CD4-positive, alpha-beta T cell treated with Interleukin-15 for 4 hours (primary cell): ENCODE results near the gene LSS.
"Not testable (repeated sequence)": the region's sequence is repeated elsewhere in the genome, so short reads cannot be mapped to it uniquely, and the experiment has no call there.

ENCODE experiments used
- DNase-seq: peaks from one replicate; pipeline ENCODE4 v3.0.0-alpha.2; 2020; ENCODE audit warnings: low spot score

The LSS gene

DNA sequence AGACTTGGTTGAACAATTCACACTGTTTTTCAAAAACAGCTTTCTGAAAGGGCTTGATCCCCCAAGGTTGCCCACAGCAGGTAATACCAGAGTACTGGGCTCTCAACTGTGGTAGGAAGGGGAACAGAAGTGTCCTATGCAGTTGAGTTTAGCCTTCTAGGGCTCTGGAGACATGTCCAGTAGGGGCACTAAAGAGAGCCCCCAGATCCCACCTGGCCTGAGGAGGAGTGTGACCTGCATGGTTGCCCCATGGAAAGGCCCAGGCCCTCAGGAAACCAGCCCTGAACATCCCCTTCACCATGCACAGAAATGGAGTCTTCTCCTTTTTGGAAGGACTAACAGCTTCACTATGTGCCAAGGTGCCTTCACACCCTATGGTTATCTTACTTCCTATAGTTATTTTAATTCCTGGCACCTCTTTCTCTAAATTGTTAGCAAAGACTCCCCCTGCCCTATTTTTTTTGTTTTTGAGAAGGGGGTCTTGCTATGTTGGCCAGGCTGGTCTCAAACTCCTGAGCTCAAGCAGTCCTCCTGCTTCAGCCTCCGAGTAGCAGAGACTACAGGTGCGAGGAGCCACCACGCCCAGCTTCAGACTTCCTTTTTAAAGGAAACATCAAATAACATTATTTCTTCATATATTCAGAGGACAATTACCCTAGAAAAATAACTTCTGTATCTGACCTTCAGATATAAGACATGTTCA is 16.8 kb upstream of the LSS start:
- DNase-seq, result no peak

DNA sequence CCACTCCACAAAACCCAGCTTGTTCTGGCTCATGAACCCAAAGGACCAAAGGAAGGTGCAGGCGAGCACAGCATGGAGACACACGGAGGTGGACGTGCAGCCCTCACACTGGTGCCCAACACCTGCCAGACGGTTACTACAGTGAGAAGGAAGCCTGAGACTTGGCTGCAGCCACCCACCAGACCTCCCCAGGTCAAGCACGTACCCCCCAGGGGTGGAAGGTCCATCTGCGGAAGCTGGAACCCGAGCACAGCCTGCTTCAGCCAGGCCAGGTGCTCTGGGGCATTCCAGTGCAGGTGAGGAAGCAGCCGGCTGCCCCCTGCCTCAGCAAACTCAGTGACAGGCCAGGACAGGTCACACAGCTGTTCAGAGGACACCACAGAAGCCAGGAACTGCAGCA is 16.0 kb upstream of the LSS start:
- no peak for DNase-seq

DNA sequence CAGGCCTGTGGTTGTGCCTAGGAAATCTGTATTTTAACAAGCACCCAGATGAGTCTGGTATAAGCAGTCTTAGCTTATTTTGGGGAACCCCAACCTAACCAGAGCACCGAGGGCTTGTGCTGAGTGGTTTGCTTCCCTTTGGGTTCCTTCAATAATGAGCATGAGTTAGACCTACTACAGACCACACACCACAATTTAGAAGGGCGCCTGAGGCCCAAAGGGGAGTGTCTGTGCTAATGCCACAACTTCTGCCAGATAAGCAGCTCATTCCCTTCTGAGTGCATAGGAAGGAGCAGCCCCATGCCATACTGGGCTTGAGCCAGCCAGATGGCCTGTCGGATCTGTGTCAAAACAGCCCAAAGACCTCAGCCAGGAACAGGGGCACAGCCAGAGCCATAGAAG is 15.4 kb upstream of the LSS start:
- DNase-seq, result no peak

DNA sequence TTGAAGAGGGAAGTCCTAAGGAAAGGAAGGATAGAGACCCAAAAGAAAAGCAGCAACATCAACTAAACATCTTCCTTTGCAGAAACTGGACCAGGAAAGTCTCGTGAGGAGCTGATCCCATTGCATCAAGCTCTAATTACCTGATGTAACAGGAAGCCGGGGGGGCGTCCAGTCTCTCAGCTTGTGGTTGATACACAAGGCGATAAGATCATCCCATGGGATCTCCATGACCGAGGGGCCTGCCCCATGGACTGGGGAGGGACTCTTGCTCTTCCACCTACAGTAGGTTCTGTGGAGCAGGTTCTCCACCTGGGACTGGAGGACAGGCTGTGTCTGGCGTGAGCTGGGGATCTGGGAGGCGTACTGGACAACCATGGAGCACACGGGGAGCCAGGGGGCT is 14.8 kb upstream of the LSS start:
- DNase-seq, result no peak

DNA sequence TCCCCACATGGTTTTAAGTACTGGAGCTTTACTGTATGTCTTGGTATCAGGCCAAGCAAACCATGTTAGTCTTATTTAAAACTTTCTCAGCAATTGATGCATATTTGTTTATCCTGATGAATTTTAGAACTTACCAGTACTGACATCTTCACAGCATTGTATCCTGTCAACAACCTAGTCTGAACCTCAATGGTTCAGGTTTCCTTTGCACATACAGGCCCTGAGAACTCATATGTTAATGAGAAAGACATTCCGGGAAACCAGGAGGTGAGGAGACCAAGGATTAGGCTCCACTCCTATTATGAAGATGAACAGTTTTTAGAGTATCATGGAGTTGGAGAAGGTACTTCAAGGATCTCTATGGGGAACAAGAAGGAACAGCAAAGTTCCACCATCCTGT is 13.0 kb upstream of the LSS start:
- not testable (repeated sequence) for DNase-seq

DNA sequence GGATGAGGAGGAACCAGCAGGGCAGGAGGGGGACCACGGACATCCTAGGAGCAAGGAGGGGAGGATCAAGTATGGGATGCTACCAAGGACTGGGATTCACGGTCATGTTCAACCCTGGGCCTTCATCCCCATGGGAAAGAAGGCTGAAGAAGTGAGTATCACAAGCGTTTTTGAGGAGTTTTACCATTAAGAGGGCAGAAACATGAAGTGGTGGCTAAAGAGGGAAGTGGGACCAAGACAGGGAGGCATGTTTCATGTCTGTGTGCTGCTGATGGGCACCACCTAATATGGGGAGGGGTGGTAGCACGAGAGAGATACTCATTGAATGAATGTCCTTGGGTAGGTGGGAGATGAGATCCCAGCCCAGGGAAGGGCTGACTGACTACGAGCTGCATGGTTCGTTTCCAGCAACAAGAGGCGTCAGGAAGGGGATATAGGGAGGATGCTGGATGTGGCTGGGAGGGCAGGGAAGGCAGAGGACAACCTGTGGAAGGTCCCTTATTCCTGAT is 11.3 kb upstream of the LSS start:
- no peak for DNase-seq

DNA sequence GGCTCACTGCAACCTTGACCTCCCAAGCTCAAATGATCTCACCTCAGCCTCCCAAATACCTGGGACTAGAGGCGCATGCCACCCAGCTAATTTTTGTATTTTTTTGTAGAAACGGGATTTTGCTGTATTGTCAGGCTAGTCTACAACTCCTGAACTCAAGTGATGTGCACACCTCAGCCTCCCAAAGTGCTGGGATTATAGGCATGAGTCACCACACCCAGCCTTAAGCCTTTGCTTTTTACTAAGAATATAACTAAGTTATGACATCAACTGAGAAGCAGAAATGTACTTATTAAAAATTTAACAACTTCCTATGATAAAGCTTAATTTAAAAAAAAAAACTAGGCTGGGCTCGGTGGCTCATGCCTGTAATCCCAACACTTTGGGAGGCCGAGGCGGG is 8.9 kb upstream of the LSS start:
- no peak for DNase-seq

DNA sequence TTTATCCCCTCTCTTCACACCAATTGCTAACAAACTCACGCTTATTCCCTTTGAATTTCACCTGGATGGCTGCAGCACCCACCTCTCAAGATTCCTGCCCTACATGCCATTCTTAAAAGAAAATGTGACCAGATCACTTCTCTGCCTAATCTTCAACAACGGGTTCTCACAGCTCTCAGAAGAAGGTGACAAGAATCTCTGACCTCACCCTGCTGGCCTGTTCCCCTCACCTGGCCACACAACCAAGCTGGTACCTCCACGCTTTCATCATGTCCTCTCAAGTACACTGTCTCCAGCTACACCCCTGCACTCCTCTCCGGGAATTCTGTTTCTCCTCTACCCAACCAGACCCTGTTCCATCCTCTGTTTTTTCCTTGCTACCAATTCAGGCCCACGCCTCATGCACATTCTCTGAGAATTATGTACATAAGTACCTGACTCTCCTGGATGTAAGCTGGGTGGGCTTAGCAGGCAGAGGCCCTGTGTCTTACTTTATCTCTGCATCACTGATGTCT is 5.9 kb upstream of the LSS start:
- no peak for DNase-seq

DNA sequence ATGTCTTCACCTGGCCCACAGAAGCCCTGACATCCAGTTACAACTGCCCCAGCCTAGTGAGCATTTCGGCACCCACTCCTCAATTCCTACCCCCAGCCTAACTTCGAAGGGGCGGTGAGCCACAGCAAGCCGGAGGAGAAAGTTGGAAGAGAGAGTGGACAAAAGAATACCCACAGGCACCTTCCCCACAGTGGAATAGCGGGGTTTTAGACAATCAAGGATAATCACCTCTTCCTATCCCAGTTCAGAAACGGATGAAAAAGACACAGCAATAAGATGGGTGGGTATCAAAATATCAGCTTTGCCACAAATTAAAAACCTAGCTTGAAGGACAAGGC is 1.3 kb upstream of the LSS start:
- no peak for DNase-seq

DNA sequence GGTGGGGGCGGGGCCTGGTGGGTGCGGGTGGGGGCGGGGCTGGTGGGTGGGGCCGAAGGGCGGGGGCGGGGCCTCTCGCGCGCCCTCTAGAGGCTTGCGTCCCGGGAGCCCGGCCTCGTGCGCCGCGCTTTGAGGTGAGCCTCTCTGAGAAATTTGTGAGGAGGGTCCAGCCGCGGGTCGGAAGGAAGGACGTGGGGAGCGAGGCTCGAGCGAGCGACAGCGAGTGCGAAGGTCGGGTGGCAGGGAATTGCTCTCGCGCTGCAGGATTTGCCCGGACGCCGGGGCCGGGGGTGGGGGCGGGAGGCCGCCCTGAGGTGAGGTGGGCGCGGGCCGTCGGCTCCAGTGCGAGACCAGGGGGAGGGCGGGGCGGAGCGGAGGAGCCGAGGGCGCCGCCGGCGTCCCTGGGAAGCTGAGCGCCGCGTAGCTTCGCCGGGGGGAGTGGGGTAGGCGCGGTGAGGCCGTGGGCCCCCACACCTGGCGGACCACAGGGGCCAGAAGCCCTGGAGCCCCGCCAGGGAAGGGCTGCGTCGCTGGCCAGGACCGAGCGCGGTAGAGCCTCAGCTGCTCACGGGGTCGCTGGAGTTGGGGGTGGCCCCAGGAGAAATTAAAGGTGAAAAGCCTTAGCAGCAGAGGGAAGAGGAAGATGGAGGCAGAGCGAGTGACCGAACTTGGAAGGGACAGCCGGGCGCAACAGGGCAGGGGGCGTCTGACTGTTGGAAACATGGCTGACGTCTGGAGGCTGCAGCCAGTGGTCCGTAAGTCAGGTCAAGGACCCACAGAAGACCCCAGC is 754 bp upstream of the LSS start:
- DNase-seq, result no peak

DNA sequence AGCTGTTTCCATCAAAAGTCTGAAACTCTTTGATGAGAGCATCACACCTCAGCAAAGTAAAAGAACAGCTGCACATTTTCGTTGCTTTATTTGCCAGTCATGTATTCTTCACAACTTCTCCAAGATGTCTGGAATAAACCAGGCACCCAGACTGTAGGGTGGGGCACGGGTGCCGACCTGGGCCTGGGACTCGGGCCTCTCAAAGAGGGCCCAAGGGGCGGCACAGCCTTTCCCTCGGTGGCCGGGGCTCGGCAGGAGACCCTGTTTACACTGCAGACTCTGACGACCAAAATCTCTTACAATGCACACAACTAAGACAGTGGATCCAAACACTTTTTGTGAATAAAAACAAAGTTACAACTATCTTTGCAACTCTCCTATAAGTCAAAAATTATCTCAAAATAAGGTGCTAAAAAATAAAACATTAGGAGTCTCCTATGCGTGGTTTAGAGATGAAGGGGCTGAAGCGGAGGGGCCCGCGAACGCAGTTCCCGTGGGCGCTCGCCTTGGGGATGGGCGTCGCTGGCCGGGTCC is 696 bp downstream of the LSS start:
- no peak for DNase-seq

DNA sequence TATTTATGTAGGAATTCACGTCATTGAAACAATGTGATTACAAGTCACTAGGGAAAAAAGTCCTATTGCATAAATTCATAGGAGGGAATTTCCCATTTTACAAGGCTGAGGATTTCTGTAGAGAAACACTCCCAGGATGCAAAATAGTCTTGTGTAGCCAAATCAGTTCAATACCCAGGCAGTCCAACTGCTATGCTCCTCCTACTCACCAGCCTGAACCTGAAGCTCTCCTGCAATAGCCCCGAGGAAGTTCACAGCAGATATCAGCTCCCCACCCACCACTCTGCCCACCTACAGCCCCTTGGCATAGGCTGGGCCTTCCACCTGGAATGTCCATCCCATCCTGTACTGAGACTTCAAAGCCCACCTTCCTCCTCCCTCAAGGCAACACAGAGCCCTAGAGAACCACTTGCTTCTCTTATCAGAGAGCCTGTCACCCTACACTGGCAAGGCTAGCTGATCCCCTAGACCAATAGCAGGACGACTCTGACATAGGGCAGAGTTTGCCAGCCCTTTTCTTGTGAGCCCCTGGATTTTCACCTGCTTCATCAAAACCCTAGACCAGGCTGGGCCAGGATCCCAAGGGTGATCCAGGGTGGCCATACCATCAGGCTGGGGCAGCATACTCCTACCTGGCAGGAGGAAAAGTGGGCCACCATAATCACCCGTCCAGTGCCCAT is 1.5 kb downstream of the LSS start:
- DNase-seq, result no peak

DNA sequence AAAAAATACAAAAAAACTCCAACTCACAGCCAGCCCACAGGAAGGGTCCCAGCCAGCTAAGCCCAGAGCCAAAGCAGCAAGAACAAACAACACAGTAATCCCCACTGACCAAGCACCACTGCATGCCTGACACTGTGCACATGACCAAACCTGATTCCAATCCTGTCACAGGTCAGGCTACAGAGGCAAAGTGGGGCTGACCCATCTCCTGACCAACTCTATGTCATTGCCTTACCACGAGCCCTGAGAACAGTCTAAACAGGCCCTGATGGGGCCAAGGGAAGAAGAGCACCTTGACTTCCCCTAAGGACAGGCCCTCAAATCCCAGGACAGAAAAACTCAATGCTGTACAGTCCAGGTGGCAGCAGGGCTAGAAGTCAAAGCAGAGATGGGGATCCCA is 2.4 kb downstream of the LSS start:
- DNase-seq, result no peak

DNA sequence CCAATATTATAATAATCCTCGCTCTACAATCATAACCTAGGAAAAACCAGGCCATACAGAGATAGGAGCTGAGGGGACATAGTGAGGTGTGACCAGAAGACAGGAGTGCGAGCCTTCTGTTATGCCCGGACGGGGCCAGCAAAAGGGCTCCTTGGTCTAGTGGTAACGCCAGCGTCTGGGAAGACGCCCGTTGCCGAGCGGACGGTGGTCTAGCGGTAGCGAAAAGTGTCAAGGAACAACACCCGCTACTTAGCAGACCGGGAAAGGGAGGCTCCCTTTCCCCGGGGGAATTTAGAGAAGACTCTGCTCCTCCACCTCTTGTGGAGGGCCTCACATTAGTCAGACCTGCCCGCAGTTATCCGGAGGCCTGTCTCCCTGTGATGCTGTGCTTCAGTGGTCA is 4.9 kb downstream of the LSS start:
- DNase-seq, result not testable (repeated sequence)

DNA sequence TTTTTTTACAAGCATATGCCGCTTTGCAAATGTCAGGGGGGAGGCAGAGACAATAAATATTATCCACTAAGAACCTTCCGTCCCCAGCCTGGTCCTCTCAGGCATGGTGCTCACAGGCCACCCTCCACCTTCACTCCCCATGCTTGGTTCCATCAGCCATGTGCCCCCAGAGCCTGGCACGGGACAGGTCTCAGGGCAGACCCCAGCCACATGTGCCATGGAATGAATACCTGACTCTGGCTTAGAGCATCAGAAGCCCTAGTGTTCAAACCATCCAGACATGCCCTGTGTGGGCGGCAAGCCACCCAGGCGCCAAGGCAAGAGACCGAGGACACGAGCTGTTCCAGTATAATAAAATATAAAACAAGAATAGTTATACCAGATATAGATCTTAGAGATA is 5.4 kb downstream of the LSS start:
- no peak for DNase-seq

DNA sequence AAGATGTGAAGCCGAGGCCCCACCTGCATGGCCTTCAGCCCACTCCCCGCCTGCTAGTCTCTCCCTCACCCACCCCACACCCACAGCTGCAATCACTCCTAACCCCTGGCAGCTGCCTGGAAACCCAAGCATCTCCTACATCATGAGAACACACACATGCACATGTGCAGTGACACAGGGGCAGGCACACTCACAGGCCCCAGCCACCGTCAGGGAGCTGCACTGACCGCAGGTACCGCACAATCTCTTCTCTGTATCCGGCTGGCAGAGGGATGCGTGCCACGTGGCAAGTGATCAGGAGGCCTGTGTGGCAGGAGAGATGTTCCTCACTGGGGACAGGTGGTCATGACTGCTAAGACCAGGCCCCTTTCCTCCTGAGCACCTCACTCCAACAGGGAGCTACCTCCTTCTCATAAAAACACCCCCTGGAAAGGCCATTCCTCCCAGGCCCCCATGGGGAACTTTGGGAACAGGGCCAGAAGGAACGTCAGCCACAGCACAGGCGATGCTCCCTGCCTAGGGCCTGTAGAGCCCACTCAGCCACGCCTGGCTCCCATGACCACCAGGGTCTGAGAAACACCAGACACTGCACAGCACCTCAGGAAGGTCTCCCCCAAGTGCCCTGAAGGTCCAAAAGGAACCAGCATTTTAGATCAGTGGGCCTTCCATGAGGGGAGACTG is 6.0 kb downstream of the LSS start:
- DNase-seq, result no peak

DNA sequence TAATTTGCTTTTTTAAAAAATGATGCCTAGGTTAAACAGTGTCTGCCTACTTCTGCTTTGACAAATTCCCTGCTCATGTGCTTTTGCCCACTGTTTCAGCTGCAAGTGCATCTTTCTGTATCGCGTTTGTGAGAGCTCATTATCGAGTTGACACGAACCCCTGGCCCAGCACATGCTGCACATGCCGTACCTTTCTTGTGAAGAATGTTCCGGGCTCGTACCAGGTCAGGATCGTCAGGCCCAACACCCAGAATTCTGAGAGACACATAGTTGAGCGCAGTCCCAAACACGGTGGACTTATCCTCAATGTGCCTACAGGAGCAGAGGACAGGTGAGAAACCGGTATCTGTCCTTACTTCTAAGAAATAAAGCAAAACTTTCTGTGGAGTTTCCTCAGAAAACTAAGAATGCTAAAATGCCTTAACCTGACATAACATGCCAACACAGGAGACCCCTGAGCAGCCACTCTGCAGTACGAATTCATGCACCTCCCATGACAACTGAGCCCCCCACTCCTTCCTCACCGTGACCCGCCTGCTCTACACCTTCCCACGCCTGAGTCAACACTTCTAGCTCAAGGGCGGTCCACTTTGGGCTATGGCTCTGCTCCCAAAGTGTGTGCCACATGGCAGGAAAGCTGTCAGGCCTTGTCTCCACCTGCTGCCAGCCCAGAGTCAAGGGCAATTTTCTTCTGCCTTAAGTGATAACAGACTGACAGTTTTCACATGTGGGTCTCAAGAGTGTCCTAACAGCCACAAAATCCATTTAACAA is 6.7 kb downstream of the LSS start:
- no peak for DNase-seq

DNA sequence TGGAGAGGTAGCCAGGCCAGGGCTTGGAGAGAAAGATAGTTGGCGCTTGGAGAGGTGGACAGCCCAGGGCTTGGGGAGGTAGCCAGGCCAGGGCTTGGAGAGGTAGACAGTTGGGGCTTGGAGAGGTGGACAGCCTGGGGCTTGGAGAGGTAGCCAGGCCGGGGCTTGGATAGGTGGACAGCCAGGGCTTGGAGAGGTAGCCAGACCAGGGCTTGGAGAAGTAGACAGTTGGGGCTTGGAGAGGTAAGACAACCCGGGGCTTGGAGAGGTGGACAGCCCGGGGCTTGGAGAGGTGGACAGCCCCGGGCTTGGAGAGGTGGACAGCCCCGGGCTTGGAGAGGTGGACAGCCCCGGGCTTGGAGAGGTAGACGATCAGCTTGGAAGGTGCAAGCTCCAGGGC is 7.7 kb downstream of the LSS start:
- DNase-seq, result no peak

DNA sequence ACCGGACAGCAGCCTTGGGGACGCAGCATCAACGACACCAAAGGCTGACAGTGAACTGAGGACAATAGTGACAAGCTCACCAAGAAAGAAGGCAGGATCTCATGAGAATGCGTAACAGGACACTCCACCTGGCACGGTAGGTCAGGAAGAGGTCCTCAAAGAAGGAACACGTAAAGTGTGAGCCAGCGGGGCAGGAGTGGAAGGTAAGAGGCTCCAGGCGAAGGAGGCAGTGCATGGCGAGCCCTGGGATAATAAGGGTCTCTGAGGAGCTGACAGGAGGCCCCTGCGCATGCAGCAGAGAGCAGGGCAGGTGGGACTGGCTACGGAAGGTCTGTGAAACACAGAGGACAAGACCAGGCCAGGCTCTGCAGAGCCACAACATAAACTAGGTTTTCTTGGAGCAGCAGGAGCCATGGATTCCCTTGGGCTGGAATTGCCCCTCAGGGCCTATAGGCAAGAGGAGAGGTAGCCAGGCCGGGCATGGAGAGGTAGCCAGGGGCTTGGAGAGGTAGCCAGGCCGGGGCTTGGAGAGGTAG is 8.2 kb downstream of the LSS start:
- DNase-seq, result no peak

DNA sequence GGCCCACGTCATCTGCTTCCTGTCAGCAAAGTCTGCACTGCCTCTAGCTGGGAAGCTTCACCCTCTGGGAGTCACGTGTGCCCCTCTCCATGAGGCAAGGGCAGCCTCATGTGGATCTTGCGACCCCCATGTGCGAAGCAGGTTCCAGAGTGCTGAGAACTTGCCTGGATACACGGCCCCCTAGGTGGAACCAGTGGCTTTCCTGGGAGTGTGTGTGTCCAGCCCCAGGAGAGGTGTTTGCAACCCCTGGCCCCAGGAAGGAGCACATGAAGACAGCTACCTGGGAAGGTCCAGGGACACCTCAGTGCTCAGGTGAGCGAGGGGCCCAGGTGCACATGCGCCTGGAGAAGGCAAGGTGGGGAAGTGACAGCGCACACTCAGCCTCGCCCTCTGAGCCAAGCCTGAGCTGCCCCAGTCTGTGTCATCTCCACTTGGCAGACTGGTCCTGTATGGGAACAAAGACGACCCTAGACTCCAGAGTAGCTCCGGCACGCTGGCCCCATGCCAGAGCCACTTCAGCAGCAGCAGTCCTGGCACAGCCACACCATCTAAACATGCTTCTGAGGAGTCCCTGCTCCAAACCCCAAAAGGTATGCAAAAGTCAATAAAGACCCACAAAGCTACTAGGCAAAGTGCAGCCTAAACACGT is 8.9 kb downstream of the LSS start:
- no peak for DNase-seq
